ENCODE results near the gene L3MBTL4. TPM values are rescaled to one million over a fixed set of nuclear protein-coding genes. Genes with fewer than 3 reads are reported as not detected.

L3MBTL4 gene
- total and polyA plus RNA-seq, 10 donors = 1.1 to 21.0 (median 12.7) TPM

DNA sequence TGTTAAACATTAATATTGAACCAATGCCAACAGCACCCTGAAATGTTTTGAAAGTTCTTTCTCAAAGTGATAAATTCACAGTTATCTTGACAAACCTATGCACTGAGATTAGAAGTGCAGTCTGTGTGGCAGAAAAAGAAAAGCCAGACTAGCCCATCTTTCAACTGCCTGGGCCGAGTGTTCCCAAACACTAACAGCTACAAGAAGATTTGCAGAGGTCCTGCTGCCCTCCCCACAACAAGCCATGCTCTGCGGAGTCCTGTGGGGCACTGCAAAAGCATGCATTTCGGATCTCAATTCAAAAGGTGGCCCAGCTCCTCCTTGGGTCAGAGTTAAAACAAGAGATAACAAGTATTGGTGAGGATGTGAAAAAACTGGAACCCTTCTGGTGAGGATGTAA lies 311.0 kb downstream of the L3MBTL4 start:
- 69 to 90% (median 81%) methylated on average over 3 of the region's 3 CpGs for WGBS, 5 donors
- no peak overlapping the region for H3K27ac ChIP-seq
- no peaks in the 10 kb centered on the region for H3K36me3 ChIP-seq
- TF ChIP-seq, protein P1, sequence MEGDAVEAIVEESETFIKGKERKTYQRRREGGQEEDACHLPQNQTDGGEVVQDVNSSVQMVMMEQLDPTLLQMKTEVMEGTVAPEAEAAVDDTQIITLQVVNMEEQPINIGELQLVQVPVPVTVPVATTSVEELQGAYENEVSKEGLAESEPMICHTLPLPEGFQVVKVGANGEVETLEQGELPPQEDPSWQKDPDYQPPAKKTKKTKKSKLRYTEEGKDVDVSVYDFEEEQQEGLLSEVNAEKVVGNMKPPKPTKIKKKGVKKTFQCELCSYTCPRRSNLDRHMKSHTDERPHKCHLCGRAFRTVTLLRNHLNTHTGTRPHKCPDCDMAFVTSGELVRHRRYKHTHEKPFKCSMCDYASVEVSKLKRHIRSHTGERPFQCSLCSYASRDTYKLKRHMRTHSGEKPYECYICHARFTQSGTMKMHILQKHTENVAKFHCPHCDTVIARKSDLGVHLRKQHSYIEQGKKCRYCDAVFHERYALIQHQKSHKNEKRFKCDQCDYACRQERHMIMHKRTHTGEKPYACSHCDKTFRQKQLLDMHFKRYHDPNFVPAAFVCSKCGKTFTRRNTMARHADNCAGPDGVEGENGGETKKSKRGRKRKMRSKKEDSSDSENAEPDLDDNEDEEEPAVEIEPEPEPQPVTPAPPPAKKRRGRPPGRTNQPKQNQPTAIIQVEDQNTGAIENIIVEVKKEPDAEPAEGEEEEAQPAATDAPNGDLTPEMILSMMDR (IDR thresholded peaks at IDR 0.05 in 8 of 11, conservative IDR thresholded peaks at IDR 0.05 in 3 of 11) = no peak
- no peak for TF ChIP-seq POLR2A (IDR thresholded peaks at IDR 0.05)
- TF ChIP-seq POLR2AphosphoS5 (IDR thresholded peaks at IDR 0.05) = no peak
- H3K27me3 ChIP-seq (replicated peaks in 1 of 7) = no peaks in the 10 kb centered on the region
- no peak overlapping the region for H3K4me3 ChIP-seq
- no peaks in the 10 kb centered on the region for H3K4me1 ChIP-seq
- intact Hi-C loops (cut with DNase I; ENCODE audit: low total_unique reads) = no loop called here
- no peaks in the 10 kb centered on the region for H3K9me3 ChIP-seq
- DNase-seq = no peak

DNA sequence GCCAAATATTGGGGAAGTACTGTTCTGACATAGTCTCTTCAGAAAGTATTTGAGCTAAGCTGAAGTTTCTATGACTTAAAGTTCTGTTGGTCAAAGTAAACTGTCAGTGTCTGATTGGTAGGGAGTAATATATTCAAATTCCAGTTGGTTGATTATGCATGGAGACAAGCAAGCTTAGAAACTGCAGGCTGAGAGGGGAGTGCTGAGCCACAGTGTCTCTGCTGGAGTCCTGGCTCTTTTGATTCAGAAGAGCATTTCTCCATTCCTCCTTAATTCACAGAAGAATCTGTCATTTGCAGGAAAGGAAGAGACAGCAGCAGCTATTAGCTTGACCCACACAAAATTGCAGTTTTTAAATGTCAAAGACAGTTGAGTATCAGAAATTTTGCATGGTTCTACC lies 318.0 kb downstream of the L3MBTL4 start:
- no peaks in the 10 kb centered on the region for H3K27me3 ChIP-seq (replicated peaks in 1 of 7)
- H3K4me3 ChIP-seq = no peak overlapping the region
- no peaks in the 10 kb centered on the region for H3K4me1 ChIP-seq
- TF ChIP-seq, protein P1 (IDR thresholded peaks at IDR 0.05 in 8 of 11, conservative IDR thresholded peaks at IDR 0.05 in 3 of 11) = no peak
- TF ChIP-seq POLR2A (IDR thresholded peaks at IDR 0.05) (no peak), POLR2AphosphoS5 (IDR thresholded peaks at IDR 0.05) (no peak)
- no peak for DNase-seq
- peaks cover 0 to 8% (median 0%) of the 10 kb centered on the region in 6 donors for H3K36me3 ChIP-seq
- intact Hi-C loops (cut with DNase I; ENCODE audit: low total_unique reads) = no loop called here
- H3K9me3 ChIP-seq = no peaks in the 10 kb centered on the region
- no peak overlapping the region for H3K27ac ChIP-seq

DNA sequence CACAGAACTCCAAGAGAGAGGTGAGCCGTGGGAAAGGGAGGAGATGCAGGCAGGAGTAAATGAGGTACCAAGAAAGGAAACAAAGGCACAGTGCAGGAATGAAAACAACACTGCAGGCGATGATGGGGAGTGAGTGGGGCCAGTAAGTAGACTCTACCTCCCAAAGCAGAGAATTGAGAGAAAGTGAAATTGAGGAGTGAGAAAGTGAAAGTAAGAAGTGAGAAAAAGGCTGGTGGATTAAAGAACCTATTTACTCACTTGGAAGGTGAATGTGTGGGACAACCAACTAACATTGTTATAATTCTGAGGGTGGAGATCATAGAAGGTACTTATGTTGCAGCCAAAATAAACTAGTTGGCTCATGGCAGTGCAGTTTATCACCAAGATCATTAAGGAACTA lies 326.3 kb downstream of the L3MBTL4 start:
- peaks cover 0 to 4% (median 0%) of the 10 kb centered on the region in 8 donors for H3K9me3 ChIP-seq
- no peak overlapping the region for H3K4me3 ChIP-seq
- H3K27ac ChIP-seq = no peak overlapping the region
- H3K27me3 ChIP-seq (replicated peaks in 1 of 7) = no peaks in the 10 kb centered on the region
- intact Hi-C loops (cut with DNase I; ENCODE audit: low total_unique reads) = no loop called here
- H3K4me1 ChIP-seq = no peaks in the 10 kb centered on the region
- no peak for DNase-seq
- TF ChIP-seq POLR2A (IDR thresholded peaks at IDR 0.05) (no peak), POLR2AphosphoS5 (IDR thresholded peaks at IDR 0.05) (no peak)
- TF ChIP-seq, protein P1 (IDR thresholded peaks at IDR 0.05 in 8 of 11, conservative IDR thresholded peaks at IDR 0.05 in 3 of 11) = no peak
- WGBS, 5 donors = 81 to 94% (median 87%) methylated on average over 2 of the region's 2 CpGs
- H3K36me3 ChIP-seq = peaks cover 0 to 8% (median 0%) of the 10 kb centered on the region in 6 donors

DNA sequence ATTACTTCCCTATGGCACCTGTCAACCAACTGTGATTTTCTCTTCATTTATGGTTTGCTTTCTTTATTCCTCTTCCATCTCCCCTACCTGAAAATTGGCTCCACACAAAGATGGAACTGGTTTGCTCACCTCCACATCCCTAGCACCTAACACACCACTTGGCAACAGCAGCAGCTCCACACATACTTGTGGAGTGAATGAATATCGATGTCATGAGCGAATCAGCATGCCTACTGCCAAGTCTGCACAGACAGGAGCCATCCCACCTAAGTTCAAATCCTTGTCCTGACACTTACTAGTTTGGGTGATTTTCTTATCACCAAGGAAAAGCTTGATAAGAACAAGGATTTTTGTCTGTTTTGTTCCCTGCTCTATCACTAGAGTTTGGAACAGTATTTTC lies 328.0 kb downstream of the L3MBTL4 start:
- Histone ChIP-seq H3K9me3 (peaks cover 0 to 4% (median 0%) of the 10 kb centered on the region in 8 donors), H3K27ac (no peak overlapping the region), H3K4me3 (no peak overlapping the region), H3K27me3 (replicated peaks in 1 of 7) (no peaks in the 10 kb centered on the region), H3K4me1 (no peaks in the 10 kb centered on the region), H3K36me3 (no peaks in the 10 kb centered on the region)
- 83 to 97% (median 94%) methylated on average over 2 of the region's 2 CpGs for WGBS, 5 donors
- intact Hi-C loops (cut with DNase I; ENCODE audit: low total_unique reads) = no loop called here
- DNase-seq = no peak
- no peak for TF ChIP-seq POLR2AphosphoS5 (IDR thresholded peaks at IDR 0.05)

DNA sequence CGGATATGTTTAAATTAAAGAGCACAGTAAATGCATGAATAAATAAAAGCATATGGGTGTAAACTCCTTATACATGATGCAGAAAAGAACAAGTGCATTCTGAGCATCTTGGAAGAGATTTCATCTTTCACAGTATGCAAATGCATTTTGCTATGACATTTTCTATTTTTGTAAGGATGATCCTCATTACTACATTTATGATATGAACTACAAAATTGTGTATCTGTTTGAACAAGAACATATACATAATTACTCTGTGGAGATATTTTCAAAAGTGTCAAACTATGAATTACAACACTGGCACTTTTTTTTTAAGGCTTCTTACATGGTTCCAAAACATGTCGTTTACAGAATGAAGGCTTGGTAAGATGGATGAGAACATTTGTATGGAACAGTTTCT lies 335.3 kb downstream of the L3MBTL4 start:
- WGBS, 5 donors = 86 to 96% (median 89%) methylated on average over 2 of the region's 2 CpGs
- H3K4me3 ChIP-seq = no peak overlapping the region
- no peak for DNase-seq
- H3K36me3 ChIP-seq = peaks cover 0 to 5% (median 0%) of the 10 kb centered on the region in 6 donors
- H3K27ac ChIP-seq = no peak overlapping the region
- intact Hi-C loops (cut with DNase I; ENCODE audit: low total_unique reads) = no loop called here
- H3K27me3 ChIP-seq (replicated peaks in 1 of 7) = no peaks in the 10 kb centered on the region
- no peaks in the 10 kb centered on the region for H3K4me1 ChIP-seq
- no peak for TF ChIP-seq POLR2AphosphoS5 (IDR thresholded peaks at IDR 0.05)
- TF ChIP-seq, protein P1 (IDR thresholded peaks at IDR 0.05 in 8 of 11, conservative IDR thresholded peaks at IDR 0.05 in 3 of 11) = no peak
- no peak for TF ChIP-seq POLR2A (IDR thresholded peaks at IDR 0.05)
- no peaks in the 10 kb centered on the region for H3K9me3 ChIP-seq

All from spleen (tissue), 11 donors.